IMR-90 (cell line): ENCODE data around the gene ZYX. TPM values are rescaled to one million over a fixed set of nuclear protein-coding genes. Genes with fewer than 3 reads are reported as not detected.

Experiments
- ATAC-seq: fragments of 200-7000 bp; cut with Tn5 transposase; 2 replicates; pipeline ENCODE4 v1.9.1; 2020; ENCODE audit warnings: low read depth, mild to moderate bottlenecking, moderate library complexity
- BruUV-seq: library from RNA; stranded (reverse); fragments of 400-500 nt; replicated peaks from 2 replicates; lab custom pipeline; 2021; lab: Mats Ljungman, UMichigan
- CTCF ChIA-PET: fragments of 300-600 bp; formaldehyde crosslinking; extraction: SDS; loops from one replicate; lab custom pipeline; 2021; ENCODE audit warnings: antibody characterized with exemption; lab: Yijun Ruan, JAX
- POLR2A ChIA-PET: fragments of 300-600 bp; sonication (Branson Sonifier 250); formaldehyde crosslinking; loops from one replicate; lab custom pipeline; 2022; ENCODE audit warnings: antibody characterized with exemption; ENCODE audit not compliant: unreplicated experiment; lab: Charles Lee
- DNase-seq: peaks from one replicate; pipeline ENCODE4 v3.0.0; 2013
- H2AFZ ChIP-seq: replicated peaks from 2 replicates; pipeline ENCODE3; 2013; ENCODE audit warnings: low read length, mild to moderate bottlenecking; ENCODE audit not compliant: poor library complexity
- H2AK5ac ChIP-seq: 2 replicates; pipeline ENCODE4 v1.6.1; 2013; ENCODE audit warnings: low read depth, low read length, inconsistent platforms
- H2AK9ac ChIP-seq: replicated peaks from 2 replicates; pipeline ENCODE3; 2013; ENCODE audit warnings: mild to moderate bottlenecking, low read depth, low read length, moderate library complexity; ENCODE audit not compliant: poor library complexity
- H2BK120ac ChIP-seq: 2 replicates; pipeline ENCODE4 v1.6.1; 2013; ENCODE audit warnings: low read depth, low read length, inconsistent platforms
- H2BK15ac ChIP-seq: 3 replicates; pipeline ENCODE4 v1.6.1; 2013; ENCODE audit warnings: low read depth, low read length, inconsistent platforms
- H2BK20ac ChIP-seq: 2 replicates; pipeline ENCODE4 v1.6.1; 2013; ENCODE audit warnings: low read depth, mild to moderate bottlenecking, inconsistent platforms, low read length, moderate library complexity
- H2BK5ac ChIP-seq: 2 replicates; pipeline ENCODE4 v1.6.1; 2013; ENCODE audit warnings: mild to moderate bottlenecking, low read depth, low read length, inconsistent platforms; ENCODE audit not compliant: poor library complexity, severe bottlenecking
- H3K14ac ChIP-seq: replicated peaks from 2 replicates; pipeline ENCODE4 v1.6.1; 2013; ENCODE audit warnings: low read depth, low read length, inconsistent platforms
- H3K18ac ChIP-seq: 2 replicates; pipeline ENCODE4 v1.6.1; 2013; ENCODE audit warnings: low read depth, low read length, control low read depth
- H3K23ac ChIP-seq: 2 replicates; pipeline ENCODE4 v1.6.1; 2013; ENCODE audit warnings: low read depth, low read length, inconsistent platforms
- H3K27ac ChIP-seq: 2 replicates; pipeline ENCODE4 v1.5.1; 2013; ENCODE audit warnings: mild to moderate bottlenecking, control low read depth, low read length; ENCODE audit not compliant: insufficient read depth
- H3K27me3 ChIP-seq: 2 replicates; pipeline ENCODE4 v1.6.1; 2013; ENCODE audit warnings: low read length; ENCODE audit not compliant: control insufficient read depth, insufficient read depth
- H3K36me3 ChIP-seq: 2 replicates; pipeline ENCODE4 v1.6.1; 2013; ENCODE audit warnings: low read length, mixed read lengths; ENCODE audit not compliant: control insufficient read depth, insufficient read depth
- H3K4ac ChIP-seq: 2 replicates; pipeline ENCODE4 v1.6.1; 2013; ENCODE audit warnings: low read depth, low read length, inconsistent platforms
- H3K4me1 ChIP-seq: 2 replicates; pipeline ENCODE4 v1.6.1; 2013; ENCODE audit warnings: low read length, mixed read lengths; ENCODE audit not compliant: control insufficient read depth, insufficient read depth
- H3K4me2 ChIP-seq: 2 replicates; pipeline ENCODE4 v1.6.1; 2013; ENCODE audit warnings: low read depth, mild to moderate bottlenecking, control low read depth, low read length, moderate library complexity
- H3K4me3 ChIP-seq: 2 replicates; pipeline ENCODE4 v1.5.1; 2013; ENCODE audit warnings: low read depth, mild to moderate bottlenecking, control low read depth, low read length, moderate library complexity; ENCODE audit not compliant: insufficient read depth
- H3K56ac ChIP-seq: 2 replicates; pipeline ENCODE4 v1.6.1; 2013; ENCODE audit warnings: low read length, inconsistent platforms; ENCODE audit not compliant: insufficient read depth; ENCODE audit errors: extremely low read depth
- H3K79me1 ChIP-seq, 2 experiments: 2 replicates each; pipeline ENCODE4 v1.6.1; 2013; ENCODE audit warnings: low read length in 2 of 2, inconsistent platforms in 1 of 2, low read depth in 1 of 2
- H3K9ac ChIP-seq: 2 replicates; pipeline ENCODE4 v1.6.1; 2013; ENCODE audit warnings: low read depth, low read length, control low read depth
- H3K9me1 ChIP-seq: 2 replicates; pipeline ENCODE4 v1.6.1; 2013; ENCODE audit warnings: low read length, inconsistent platforms; ENCODE audit not compliant: insufficient read depth
- H3K9me3 ChIP-seq: 2 replicates; pipeline ENCODE4 v1.6.1; 2013; ENCODE audit warnings: low read length; ENCODE audit not compliant: control insufficient read depth, insufficient read depth
- H4K20me1 ChIP-seq: 2 replicates; pipeline ENCODE4 v1.6.1; 2013; ENCODE audit warnings: low read length, inconsistent platforms; ENCODE audit not compliant: insufficient read depth
- H4K5ac ChIP-seq: 2 replicates; pipeline ENCODE4 v1.6.1; 2013; ENCODE audit warnings: mild to moderate bottlenecking, low read depth, low read length, control low read depth
- H4K8ac ChIP-seq, 2 experiments: 2 replicates each; pipeline ENCODE4 v1.6.1; 2013; ENCODE audit warnings: low read depth in 2 of 2, low read length in 2 of 2, control low read depth in 1 of 2, inconsistent platforms in 1 of 2
- H4K91ac ChIP-seq: 2 replicates; pipeline ENCODE4 v1.6.1; 2013; ENCODE audit warnings: low read depth, low read length, inconsistent platforms; ENCODE audit not compliant: insufficient read depth
- CHD1 ChIP-seq: IDR thresholded peaks from 2 replicates; pipeline ENCODE4 v1.6.1; 2012; ENCODE audit warnings: low read depth, low read length, improper control_type of control experiment
- ELK1 ChIP-seq: fragments of 150-350 bp; IDR thresholded peaks from 2 replicates; pipeline ENCODE4 v1.6.1; 2016; ENCODE audit warnings: low read depth, mild to moderate bottlenecking, low read length, moderate library complexity, borderline replicate concordance
- FOS ChIP-seq: fragments of 150-350 bp; IDR thresholded peaks from 2 replicates; pipeline ENCODE4 v1.6.1; 2016; ENCODE audit warnings: low read depth, low read length
- MAZ ChIP-seq: IDR thresholded peaks from 2 replicates; pipeline ENCODE4 v1.6.1; 2012; ENCODE audit warnings: low read depth, mild to moderate bottlenecking, low read length, improper control_type of control experiment, moderate library complexity, borderline replicate concordance
- POLR2A ChIP-seq: IDR thresholded peaks from 2 replicates; pipeline ENCODE4 v1.6.1; 2012; ENCODE audit warnings: mild to moderate bottlenecking, low read depth, low read length
- RAD21 ChIP-seq: IDR thresholded peaks from 2 replicates; pipeline ENCODE4 v1.6.1; 2012; ENCODE audit warnings: low read length, improper control_type of control experiment
- RCOR1 ChIP-seq: IDR thresholded peaks from 2 replicates; pipeline ENCODE4 v1.6.1; 2012; ENCODE audit warnings: mild to moderate bottlenecking, low read length, improper control_type of control experiment; ENCODE audit not compliant: insufficient replicate concordance
- SMC3 ChIP-seq: fragments of 150-350 bp; IDR thresholded peaks from 2 replicates; pipeline ENCODE4 v1.6.1; 2016; ENCODE audit warnings: low read depth, mild to moderate bottlenecking, antibody characterized with exemption, low read length, moderate library complexity
- USF2 ChIP-seq: fragments of 150-350 bp; IDR thresholded peaks from 2 replicates; pipeline ENCODE4 v1.6.1; 2017; ENCODE audit warnings: mild to moderate bottlenecking, antibody characterized with exemption, low read length, low read depth
- WGBS, 2 experiments: methylation state at CpG; one replicate each; pipeline versions ENCODE4 v1.1.5 to v1.1.7; 2013; ENCODE audit warnings: missing lambda C conversion rate in 2 of 2; ENCODE audit not compliant: insufficient read length in 1 of 2; ENCODE audit errors: extremely low coverage in 2 of 2; 5-methylcytosine and 5-hydroxymethylcytosine counted together
- dilution Hi-C: fragments of 300-500 bp; cut with HindIII; formaldehyde crosslinking; loops from one replicate; pipeline ENCODE4 v1.14.3; 2018; ENCODE audit warnings: low sequenced_read_pairs; ENCODE audit not compliant: unreplicated experiment
- in situ Hi-C: fragments of 300-500 bp; cut with MboI; formaldehyde crosslinking; loops from 3 replicates; pipeline ENCODE4 v1.14.3; 2019; ENCODE audit warnings: low sequenced_read_pairs, inconsistent platforms, mixed read lengths
- intact Hi-C: fragments of 100-400 bp; cut with micrococcal nuclease; formaldehyde crosslinking; loops from 2 replicates; pipeline ENCODE4 v1.10.0; 2022
- polyA plus RNA-seq, 3 experiments: library from polyadenylated mRNA; depleted of rRNA; stranded (reverse); fragments of >200 nt; gene quantifications; 2 replicates each; pipeline ENCODE4 v1.2.3, GENCODE V29; 2012; ENCODE audit warnings: low replicate concordance in 1 of 3
- total RNA-seq: library from RNA; depleted of rRNA; stranded (reverse); fragments of >200 nt; gene quantifications from 2 replicates; pipeline ENCODE4 v1.2.3, GENCODE V29; 2012

Gene ZYX
- total and polyA plus RNA-seq, 2 of the 4 experiments (the other 2 are of a cell fraction): 22.6 to 334 TPM

- no peak overlapping the region for H3K14ac ChIP-seq
- H2BK15ac ChIP-seq: no peak overlapping the region
- no peaks in the 10 kb centered on the region for H3K9me3 ChIP-seq
- no peak overlapping the region for H4K8ac ChIP-seq
- DNase-seq (no peak), ATAC-seq (no peak)
- H4K5ac ChIP-seq: no peak overlapping the region
- TF ChIP-seq RAD21 (no peak), POLR2A (no peak), SMC3 (no peak), MAZ (no peak), CHD1 (no peak), USF2 (no peak), ELK1 (no peak), RCOR1 (no peak), FOS (no peak)
- H3K9me1 ChIP-seq: peaks cover 14% of the 10 kb centered on the region; the same call in 1 of the 2 replicates
- peaks cover 0 to 16% of the 10 kb centered on the region in 2 experiments; a peak in 1 of 4 replicates for H3K79me1 ChIP-seq
- POLR2A ChIA-PET: no interaction called here
- H4K91ac ChIP-seq: no peak overlapping the region
- peaks cover 13% of the 10 kb centered on the region for H3K4me1 ChIP-seq
- dilution Hi-C loops: no loop called here
- H3K4me2 ChIP-seq: no peak overlapping the region
- H3K9ac ChIP-seq: no peak overlapping the region
- no peak overlapping the region for H2AK9ac ChIP-seq
- no peaks in the 10 kb centered on the region for H3K36me3 ChIP-seq
- H4K20me1 ChIP-seq: no peaks in the 10 kb centered on the region
- intact Hi-C loops: no loop called here
- H2BK20ac ChIP-seq: no peak overlapping the region
- no peak overlapping the region for H3K4me3 ChIP-seq
- 86% methylated on average over 4 of the region's 4 CpGs; no CpG with 5 or more reads in 1 of the 2 experiments for WGBS, 2 experiments
- BruUV-seq: no TSS peak
- no peak overlapping the region for H2BK120ac ChIP-seq
- CTCF ChIA-PET: no interaction called here
- no peak overlapping the region for H3K4ac ChIP-seq
- no peak overlapping the region for H2AK5ac ChIP-seq
- no peak overlapping the region for H3K18ac ChIP-seq
- no peak overlapping the region for H2BK5ac ChIP-seq
- H3K23ac ChIP-seq: no peak overlapping the region
- in situ Hi-C loops: no loop called here
- H2AFZ ChIP-seq: no peak overlapping the region
- no peak overlapping the region for H3K56ac ChIP-seq
- no peaks in the 10 kb centered on the region for H3K27me3 ChIP-seq
- no peak overlapping the region for H3K27ac ChIP-seq
Observed at GRCh38 chr7:143373255-143373794, 7.8 kb upstream of the ZYX start.
